GM23338 (cell line): ENCODE results near the gene HNRNPM.

Experiments
- CREB1 ChIP-seq: fragments of 250-450 bp; sonication (Bioruptor Pico); IDR thresholded peaks from 2 replicates; pipeline ENCODE4 v1.5.0; 2020; ENCODE audit warnings: low read depth, mild to moderate bottlenecking, moderate library complexity
- CTCF ChIP-seq, 2 experiments: fragments of 200-600 bp in 1 of 2; sonication (generic) in 1 of 2; conservative IDR thresholded peaks; 2 replicates each; pipeline versions ENCODE4 v1.5.1 to v1.6.1; 2016 to 2017; ENCODE audit warnings: antibody characterized with exemption in 2 of 2, low read depth in 2 of 2, mild to moderate bottlenecking in 2 of 2, moderate library complexity in 1 of 2
- ETS1 ChIP-seq: IDR thresholded peaks from 2 replicates; pipeline ENCODE4 v1.6.1; 2016; ENCODE audit warnings: antibody characterized with exemption
- EZH2 ChIP-seq: fragments of 200-600 bp; sonication (generic); IDR thresholded peaks from one replicate; pipeline ENCODE4 v1.8.0; 2017; ENCODE audit warnings: antibody characterized with exemption, mild to moderate bottlenecking, low read depth; ENCODE audit not compliant: unreplicated experiment
- EZH2phosphoT487 ChIP-seq: fragments of 200-600 bp; sonication (generic); IDR thresholded peaks from one replicate; pipeline ENCODE4 v1.8.1; 2018; ENCODE audit warnings: antibody characterized with exemption; ENCODE audit not compliant: unreplicated experiment
- POLR2AphosphoS5 ChIP-seq: IDR thresholded peaks from 2 replicates; pipeline ENCODE4 v1.6.1; 2016; ENCODE audit warnings: antibody characterized with exemption, low read depth
- REST ChIP-seq: IDR thresholded peaks from one replicate; pipeline ENCODE4 v1.6.1; 2018; ENCODE audit warnings: antibody characterized with exemption; ENCODE audit not compliant: unreplicated experiment
- STAT1 ChIP-seq: IDR thresholded peaks from one replicate; pipeline ENCODE4 v1.6.1; 2016; ENCODE audit warnings: antibody characterized with exemption; ENCODE audit not compliant: unreplicated experiment
- ZNF114 ChIP-seq: fragments of 250-450 bp; sonication (Bioruptor Pico); IDR thresholded peaks from 2 replicates; pipeline ENCODE4 v1.5.0; 2020; ENCODE audit warnings: mild to moderate bottlenecking, moderate library complexity

- TF ChIP-seq CTCF (conservative IDR thresholded peaks at IDR 0.05; ENCODE audit: low read depth in 2 of 2) = no peak
- TF ChIP-seq EZH2 = no peak
- no peak for TF ChIP-seq ETS1
- TF ChIP-seq STAT1 = no peak
- TF ChIP-seq POLR2AphosphoS5 = no peak
- no peak for TF ChIP-seq ZNF114 (CRISPR knock-in tag)
- no peak for TF ChIP-seq EZH2phosphoT487
- no peak for TF ChIP-seq REST
- no peak for TF ChIP-seq CREB1 (CRISPR knock-in tag)
Observed at GRCh38 chr19:8481616-8482015, 36.8 kb downstream of the HNRNPM start.
